Endodermal cell (in vitro differentiated cells): Measurements from ENCODE around the gene ZNF248. TPM values are rescaled to one million over a fixed set of nuclear protein-coding genes. Genes with fewer than 3 reads are reported as not detected.

Experiments
- DNase-seq: peaks from one replicate; pipeline ENCODE4 v3.0.0-alpha.2; 2017
- H3K27ac ChIP-seq: 2 replicates; pipeline ENCODE4 v1.5.1; 2013; ENCODE audit warnings: mild to moderate bottlenecking, low read depth, low read length, moderate library complexity
- H3K27me3 ChIP-seq: 2 replicates; pipeline ENCODE4 v1.6.1; 2013; ENCODE audit warnings: mild to moderate bottlenecking, low read length, moderate library complexity; ENCODE audit not compliant: insufficient read depth, control insufficient read depth, poor library complexity, severe bottlenecking
- H3K36me3 ChIP-seq: 2 replicates; pipeline ENCODE4 v1.7.0; 2013; ENCODE audit warnings: mild to moderate bottlenecking, low read length, moderate library complexity; ENCODE audit not compliant: control insufficient read depth, insufficient read depth
- H3K4me1 ChIP-seq: one replicate; pipeline ENCODE4 v1.7.0; 2013; ENCODE audit warnings: low read length; ENCODE audit not compliant: control insufficient read depth, insufficient read depth
- H3K4me3 ChIP-seq: 2 replicates; pipeline ENCODE4 v1.5.1; 2013; ENCODE audit warnings: mild to moderate bottlenecking, low read length, moderate library complexity
- H3K9ac ChIP-seq: 2 replicates; pipeline ENCODE4 v1.6.1; 2013; ENCODE audit warnings: mild to moderate bottlenecking, low read length, moderate library complexity; ENCODE audit not compliant: poor library complexity, severe bottlenecking; ENCODE audit errors: extremely low read depth
- H3K9me3 ChIP-seq: 2 replicates; pipeline ENCODE4 v1.6.1; 2013; ENCODE audit warnings: mild to moderate bottlenecking, low read length, moderate library complexity; ENCODE audit not compliant: control insufficient read depth
- H3K27ac Mint-ChIP-seq: 2 replicates; pipeline ENCODE4 v1.8.0; 2020; ENCODE audit warnings: mixed read lengths
- H3K27me3 Mint-ChIP-seq: 2 replicates; pipeline ENCODE4 v1.8.0; 2021; ENCODE audit warnings: mild to moderate bottlenecking, mixed read lengths; ENCODE audit not compliant: insufficient read depth
- H3K36me3 Mint-ChIP-seq: 2 replicates; pipeline ENCODE4 v1.8.0; 2020; ENCODE audit warnings: low read depth, mixed read lengths
- H3K4me1 Mint-ChIP-seq: 2 replicates; pipeline ENCODE4 v1.8.0; 2020; ENCODE audit warnings: mixed read lengths
- H3K4me3 Mint-ChIP-seq: 2 replicates; pipeline ENCODE4 v1.8.0; 2020; ENCODE audit warnings: mild to moderate bottlenecking, moderate library complexity, mixed read lengths
- H3K9me3 Mint-ChIP-seq: 2 replicates; pipeline ENCODE4 v1.8.0; 2020; ENCODE audit warnings: mild to moderate bottlenecking, mixed read lengths
- WGBS, 2 experiments: methylation state at CpG; one replicate each; pipeline versions ENCODE4 v1.1.5 to v1.1.7; 2013; ENCODE audit warnings: missing lambda C conversion rate in 2 of 2, mixed read lengths in 1 of 2; ENCODE audit not compliant: insufficient coverage in 1 of 2, insufficient read length in 1 of 2; 5-methylcytosine and 5-hydroxymethylcytosine counted together
- total RNA-seq, 2 donors: library from RNA; stranded (reverse); fragmentation: NEBNext Ultra II Directional in 1 of 2; extraction: Animal tissue kit (Norgen Biotek cat#: 25700) in 1 of 2; gene quantifications; 2 replicates in 1 of 2; 3 replicates in 1 of 2; pipeline ENCODE4 v1.2.1, GENCODE V29; 2021
- TF ChIP-seq, protein P1 (sequence below): fragments of 200-600 bp; sonication (generic); conservative IDR thresholded peaks from 2 replicates; pipeline ENCODE4 v1.5.0; 2021; ENCODE audit warnings: antibody characterized with exemption, mild to moderate bottlenecking

Gene ZNF248
- total RNA-seq, 2 donors from 2014 or later = 7.2 to 17.8 TPM

DNA sequence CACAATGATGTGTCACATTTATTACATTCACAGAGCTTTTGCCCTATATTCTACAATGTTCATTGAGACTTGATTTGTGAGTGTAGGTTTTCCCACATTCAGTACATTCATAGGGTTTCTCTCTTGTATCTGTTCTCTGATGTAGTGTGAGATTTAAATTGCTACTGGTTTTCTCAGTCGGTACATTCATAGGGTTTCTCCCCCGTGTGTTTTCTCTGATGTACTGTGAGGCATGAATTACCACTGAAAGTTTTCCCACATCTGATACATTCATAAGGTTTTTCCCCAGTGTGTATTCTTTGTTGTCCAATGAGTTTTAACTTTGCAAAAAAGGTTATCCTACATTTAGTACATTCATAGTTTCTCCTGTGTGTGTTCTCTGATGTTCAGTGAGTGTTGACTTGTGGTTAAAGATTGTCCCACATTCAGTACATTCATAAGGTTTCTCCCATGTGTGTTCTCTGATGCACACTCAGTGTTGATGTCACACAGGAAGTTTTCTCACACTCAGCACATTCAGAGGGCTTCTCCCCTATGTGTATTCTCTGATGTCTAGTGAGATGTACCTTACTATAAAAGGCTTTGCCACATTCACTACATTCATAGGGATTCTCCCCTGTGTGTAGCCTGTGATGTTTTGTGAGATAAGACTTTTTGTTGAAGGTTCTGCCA lies 63.0 kb downstream of the ZNF248 start:
- Histone ChIP-seq H3K27ac (no peak overlapping the region), H3K4me1 (no peaks in the 10 kb centered on the region), H3K36me3 (no peaks in the 10 kb centered on the region), H3K4me3 (no peak overlapping the region), H3K27me3 (no peaks in the 10 kb centered on the region), H3K9me3 (peaks cover 65% of the 10 kb centered on the region), H3K9ac (no peak overlapping the region)
- Mint-ChIP-seq H3K36me3 (no peaks in the 10 kb centered on the region), H3K9me3 (peaks cover 77% of the 10 kb centered on the region), H3K27ac (no peak overlapping the region), H3K27me3 (no peaks in the 10 kb centered on the region), H3K4me3 (no peak overlapping the region), H3K4me1 (no peaks in the 10 kb centered on the region)
- TF ChIP-seq, protein P1, sequence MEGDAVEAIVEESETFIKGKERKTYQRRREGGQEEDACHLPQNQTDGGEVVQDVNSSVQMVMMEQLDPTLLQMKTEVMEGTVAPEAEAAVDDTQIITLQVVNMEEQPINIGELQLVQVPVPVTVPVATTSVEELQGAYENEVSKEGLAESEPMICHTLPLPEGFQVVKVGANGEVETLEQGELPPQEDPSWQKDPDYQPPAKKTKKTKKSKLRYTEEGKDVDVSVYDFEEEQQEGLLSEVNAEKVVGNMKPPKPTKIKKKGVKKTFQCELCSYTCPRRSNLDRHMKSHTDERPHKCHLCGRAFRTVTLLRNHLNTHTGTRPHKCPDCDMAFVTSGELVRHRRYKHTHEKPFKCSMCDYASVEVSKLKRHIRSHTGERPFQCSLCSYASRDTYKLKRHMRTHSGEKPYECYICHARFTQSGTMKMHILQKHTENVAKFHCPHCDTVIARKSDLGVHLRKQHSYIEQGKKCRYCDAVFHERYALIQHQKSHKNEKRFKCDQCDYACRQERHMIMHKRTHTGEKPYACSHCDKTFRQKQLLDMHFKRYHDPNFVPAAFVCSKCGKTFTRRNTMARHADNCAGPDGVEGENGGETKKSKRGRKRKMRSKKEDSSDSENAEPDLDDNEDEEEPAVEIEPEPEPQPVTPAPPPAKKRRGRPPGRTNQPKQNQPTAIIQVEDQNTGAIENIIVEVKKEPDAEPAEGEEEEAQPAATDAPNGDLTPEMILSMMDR = no peak
- 79% methylated on average over 2 of the region's 2 CpGs; no CpG with 5 or more reads in 1 of the 2 experiments for WGBS, 2 experiments
- no peak for DNase-seq

DNA sequence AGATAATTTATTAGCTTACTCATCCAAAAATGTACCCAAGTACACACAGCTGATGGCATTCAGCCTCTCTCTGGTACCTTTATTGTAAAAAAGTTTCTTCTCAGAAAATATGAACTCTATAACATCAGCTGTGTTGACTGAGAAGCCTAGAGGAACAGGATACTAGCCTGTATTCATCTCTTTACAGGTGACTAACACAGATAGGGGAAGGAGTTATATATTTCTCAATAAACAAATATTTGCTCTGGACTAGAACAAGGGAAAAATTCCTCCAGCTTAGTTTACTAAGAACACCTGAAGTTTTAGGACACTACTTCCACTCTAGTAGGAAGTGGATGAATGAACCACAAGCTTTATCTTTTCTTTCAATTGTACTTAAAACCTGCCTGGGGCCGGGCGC lies 67.8 kb downstream of the ZNF248 start:
- Mint-ChIP-seq H3K9me3 (peaks cover 83% of the 10 kb centered on the region), H3K36me3 (no peaks in the 10 kb centered on the region), H3K27ac (no peak overlapping the region), H3K4me1 (no peaks in the 10 kb centered on the region), H3K27me3 (no peaks in the 10 kb centered on the region), H3K4me3 (no peak overlapping the region)
- no peaks in the 10 kb centered on the region for H3K27me3 ChIP-seq
- no peaks in the 10 kb centered on the region for H3K36me3 ChIP-seq
- TF ChIP-seq, protein P1 = no peak
- DNase-seq = no peak
- peaks cover 69% of the 10 kb centered on the region for H3K9me3 ChIP-seq
- H3K27ac ChIP-seq = no peak overlapping the region
- H3K9ac ChIP-seq = no peak overlapping the region
- no peaks in the 10 kb centered on the region for H3K4me1 ChIP-seq
- 75% methylated on average over 2 of the region's 2 CpGs; no CpG with 5 or more reads in 1 of the 2 experiments for WGBS, 2 experiments
- no peak overlapping the region for H3K4me3 ChIP-seq

DNA sequence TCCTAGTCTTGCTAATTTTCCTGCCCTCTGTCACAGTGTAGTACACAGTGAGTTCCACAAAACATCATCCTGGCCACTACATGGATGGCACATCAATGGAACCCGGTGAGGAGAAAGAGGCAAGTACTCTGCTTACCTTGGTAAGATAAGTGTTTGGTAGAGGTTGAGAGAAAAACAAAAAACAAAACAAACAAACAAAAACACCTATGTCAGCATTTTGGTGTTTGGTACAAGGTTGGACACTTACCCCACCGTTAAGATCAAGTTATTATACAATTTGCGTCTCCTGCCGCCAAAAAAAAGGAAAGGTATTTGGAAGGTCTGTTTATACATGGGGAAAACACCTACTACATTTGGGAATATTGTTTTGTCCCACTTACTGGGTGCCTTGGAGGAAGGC lies 72.7 kb downstream of the ZNF248 start:
- Histone ChIP-seq H3K9me3 (peaks cover 76% of the 10 kb centered on the region), H3K27me3 (no peaks in the 10 kb centered on the region), H3K36me3 (no peaks in the 10 kb centered on the region), H3K4me3 (no peak overlapping the region), H3K4me1 (no peaks in the 10 kb centered on the region), H3K27ac (no peak overlapping the region), H3K9ac (no peak overlapping the region)
- Mint-ChIP-seq H3K4me1 (no peaks in the 10 kb centered on the region), H3K27ac (no peak overlapping the region), H3K27me3 (no peaks in the 10 kb centered on the region), H3K36me3 (no peaks in the 10 kb centered on the region), H3K4me3 (no peak overlapping the region), H3K9me3 (peaks cover 87% of the 10 kb centered on the region)
- TF ChIP-seq, protein P1 = no peak
- DNase-seq = no peak
- 91% methylated on average over 3 of the region's 4 CpGs; no CpG with 5 or more reads in 1 of the 2 experiments for WGBS, 2 experiments
